G401 (cell line): ENCODE results near the gene ITGA2B. TPM values are rescaled to one million over a fixed set of nuclear protein-coding genes. Genes with fewer than 3 reads are reported as not detected.
"Not testable (repeated sequence)": the region's sequence is repeated elsewhere in the genome, so short reads cannot be mapped to it uniquely, and the experiment has no call there.

ENCODE experiments used
- DNase-seq: peaks from one replicate; pipeline ENCODE4 v3.0.0-alpha.2; 2015; ENCODE audit warnings: low spot score
- in situ Hi-C: cut with HindIII; loops from 2 replicates; pipeline ENCODE4 v1.10.0; 2016; ENCODE audit warnings: low sequenced_read_pairs, mixed read lengths
- total RNA-seq: library from RNA; depleted of rRNA; stranded (reverse); fragments of >200 nt; shearing (Covaris generic); gene quantifications from 2 replicates; pipeline ENCODE4 v1.2.3, GENCODE V29; 2014

Gene ITGA2B
- total RNA-seq, 1 experiment from 2014 or later: 0.17 TPM

DNA sequence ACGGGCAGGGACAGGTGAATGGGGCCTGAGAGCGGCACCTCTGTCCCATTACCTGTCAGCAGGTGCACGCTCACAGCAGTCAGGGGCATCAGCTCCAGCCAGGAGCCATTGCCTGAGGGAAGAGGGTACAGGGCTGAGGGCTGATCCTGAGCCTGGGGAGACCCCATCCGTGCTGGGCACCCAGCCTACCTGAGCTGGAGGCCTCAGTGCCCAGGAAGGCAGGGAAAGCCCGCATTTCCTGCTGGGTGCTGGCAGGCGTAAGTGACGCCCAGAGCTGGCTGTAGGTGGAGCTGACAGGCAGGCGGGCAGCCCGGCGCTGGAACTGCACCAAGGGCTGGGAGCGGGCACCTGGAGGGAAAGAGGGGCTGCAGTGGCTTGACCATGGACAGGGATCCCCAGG is 33.2 kb downstream of the ITGA2B start:
- in situ Hi-C loops: no loop called here
- DNase-seq: peak; percentile 27

DNA sequence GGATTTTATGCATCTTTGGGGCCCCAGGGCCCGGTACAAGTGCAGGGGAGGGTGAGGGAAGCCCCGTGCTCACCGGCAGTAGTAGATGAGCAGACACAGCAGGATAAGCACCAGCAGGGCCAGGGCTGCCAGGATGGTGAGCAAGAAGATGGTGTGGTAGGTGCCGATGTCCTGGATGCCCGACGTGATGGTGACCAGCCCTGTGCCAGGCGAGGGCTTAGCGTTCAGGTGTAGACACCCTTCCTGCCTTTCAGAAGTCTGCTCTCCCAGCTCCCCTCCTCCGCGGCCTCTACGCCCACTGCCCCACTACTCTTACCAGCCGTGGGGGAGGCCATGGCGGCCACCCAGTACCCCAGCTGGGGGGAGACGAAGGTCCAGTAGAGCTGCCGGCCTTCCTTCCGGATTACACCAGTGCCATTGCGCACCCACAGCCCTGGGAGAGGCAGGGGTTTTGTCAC is 33.8 kb downstream of the ITGA2B start:
- in situ Hi-C loops: no loop called here
- no peak for DNase-seq

DNA sequence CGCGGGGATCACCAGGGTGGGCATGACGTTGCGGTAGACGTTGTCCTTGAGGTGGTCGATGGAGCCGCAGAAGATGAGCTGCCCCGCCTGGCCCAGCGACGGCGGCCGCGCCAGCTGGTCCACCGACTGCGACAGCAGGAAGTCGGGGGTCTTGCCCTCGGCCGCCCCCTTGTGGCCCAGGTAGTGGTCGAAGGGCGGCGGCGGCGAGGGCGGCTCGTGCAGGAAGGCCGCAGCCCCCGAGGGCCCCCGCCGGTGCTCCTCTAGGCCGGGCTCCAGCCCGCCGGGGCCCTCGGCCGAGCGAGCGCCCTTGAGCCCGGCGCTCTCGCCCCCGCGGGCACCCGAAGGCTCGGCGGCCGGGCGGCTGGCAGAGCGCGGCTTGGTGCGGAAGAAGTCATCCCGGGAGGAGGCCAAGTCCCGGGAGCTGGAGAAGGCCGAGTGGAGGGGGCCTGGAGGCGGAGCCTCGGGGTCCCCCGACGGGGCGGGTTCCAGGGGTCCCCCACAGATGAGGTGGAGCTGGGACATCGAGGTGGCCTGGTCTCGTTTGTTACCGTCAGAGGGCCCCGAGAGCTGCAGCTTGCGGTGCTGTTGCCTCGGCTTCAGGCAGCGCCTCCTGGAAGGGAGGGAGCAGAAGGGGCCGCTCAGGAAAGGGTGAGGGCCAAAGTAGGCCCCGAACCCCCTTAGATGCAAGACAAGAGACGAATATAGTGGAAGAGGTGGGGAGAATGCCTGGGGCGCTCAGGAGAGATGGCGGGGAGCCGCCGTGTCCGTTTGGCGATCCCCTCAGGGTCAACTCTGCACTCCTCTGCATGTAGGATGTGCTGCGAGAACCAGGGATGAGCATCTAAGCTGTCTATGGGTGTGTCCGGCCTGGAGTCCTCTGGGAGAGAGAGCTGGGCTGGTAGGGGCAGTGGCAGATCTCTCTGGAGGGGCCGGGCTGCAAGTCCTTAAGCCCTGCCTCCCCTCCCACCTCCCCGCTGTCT is 34.6 kb downstream of the ITGA2B start:
- DNase-seq: peak; percentile 12
- in situ Hi-C loops: no loop called here

DNA sequence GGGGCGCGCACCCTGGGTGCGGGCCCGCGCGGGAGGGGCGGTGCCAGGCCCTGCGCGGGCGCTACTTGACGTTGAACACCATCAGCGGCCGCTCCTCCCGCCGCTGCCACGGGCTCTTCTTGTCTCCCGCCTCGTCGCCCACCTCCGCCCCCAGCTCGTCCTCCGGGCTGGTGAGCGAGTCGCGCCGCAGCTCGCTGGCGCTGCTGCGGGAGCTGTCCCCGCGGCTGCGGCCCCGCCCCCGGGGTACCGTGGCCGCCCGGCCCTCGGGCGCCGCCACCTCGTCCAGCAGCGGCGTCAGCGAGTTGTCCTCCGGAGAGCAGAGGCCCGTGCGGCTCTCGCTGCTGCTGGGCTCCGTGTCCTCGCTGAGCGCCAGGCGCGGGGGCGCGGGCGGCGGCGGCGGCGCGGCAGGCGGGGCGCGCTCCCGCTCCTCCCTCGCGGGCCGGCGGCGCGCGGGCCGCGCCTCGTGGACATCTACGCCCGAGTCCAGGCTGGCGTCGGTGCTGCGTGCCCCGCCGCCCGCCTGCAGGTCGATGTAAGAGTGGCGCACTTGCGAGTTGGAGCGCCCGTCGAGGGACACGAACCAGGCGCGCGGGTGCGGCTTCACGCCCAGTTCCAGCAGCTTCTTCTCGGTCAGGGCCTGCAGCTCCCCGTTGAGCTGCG is 35.6 kb downstream of the ITGA2B start:
- in situ Hi-C loops: no loop called here

DNA sequence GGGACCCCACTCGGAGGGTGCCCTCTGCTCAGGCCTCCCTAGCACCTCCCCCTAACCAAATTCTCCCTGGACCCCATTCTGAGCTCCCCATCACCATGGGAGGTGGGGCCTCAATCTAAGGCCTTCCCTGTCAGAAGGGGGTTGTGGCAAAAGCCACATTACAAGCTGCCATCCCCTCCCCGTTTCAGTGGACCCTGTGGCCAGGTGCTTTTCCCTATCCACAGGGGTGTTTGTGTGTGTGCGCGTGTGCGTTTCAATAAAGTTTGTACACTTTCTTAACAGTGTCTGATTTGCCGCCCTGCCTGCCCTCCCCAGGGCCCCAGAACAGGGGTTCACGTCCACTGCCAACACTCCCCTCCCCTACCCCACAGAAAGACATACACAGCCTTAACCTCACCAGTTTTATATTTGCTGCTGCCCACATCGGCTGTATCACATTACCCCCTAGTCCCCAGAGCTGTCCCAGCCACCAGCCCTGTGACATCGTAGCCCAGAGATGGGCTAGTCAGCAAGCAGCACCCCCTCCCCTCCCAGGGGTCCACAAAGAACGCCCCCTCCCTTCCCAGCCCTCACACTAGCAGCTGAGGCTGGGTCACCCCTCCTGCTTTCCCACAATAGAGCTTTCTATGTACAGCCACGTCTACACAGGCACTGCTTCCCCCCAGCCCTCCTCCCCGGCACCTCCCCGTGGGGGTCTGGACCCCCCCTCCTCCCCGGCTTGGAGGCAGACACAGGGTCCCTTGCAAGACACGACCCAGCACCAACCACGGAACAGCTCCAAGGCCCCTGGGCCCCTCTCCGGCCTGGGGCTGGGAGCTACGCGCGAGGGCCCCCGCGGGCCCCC is 36.4 kb downstream of the ITGA2B start:
- in situ Hi-C loops: no loop called here
- DNase-seq: no peak

More for the DNA sequence above, 35.6 kb downstream of the ITGA2B start:
- no peak for DNase-seq

DNA sequence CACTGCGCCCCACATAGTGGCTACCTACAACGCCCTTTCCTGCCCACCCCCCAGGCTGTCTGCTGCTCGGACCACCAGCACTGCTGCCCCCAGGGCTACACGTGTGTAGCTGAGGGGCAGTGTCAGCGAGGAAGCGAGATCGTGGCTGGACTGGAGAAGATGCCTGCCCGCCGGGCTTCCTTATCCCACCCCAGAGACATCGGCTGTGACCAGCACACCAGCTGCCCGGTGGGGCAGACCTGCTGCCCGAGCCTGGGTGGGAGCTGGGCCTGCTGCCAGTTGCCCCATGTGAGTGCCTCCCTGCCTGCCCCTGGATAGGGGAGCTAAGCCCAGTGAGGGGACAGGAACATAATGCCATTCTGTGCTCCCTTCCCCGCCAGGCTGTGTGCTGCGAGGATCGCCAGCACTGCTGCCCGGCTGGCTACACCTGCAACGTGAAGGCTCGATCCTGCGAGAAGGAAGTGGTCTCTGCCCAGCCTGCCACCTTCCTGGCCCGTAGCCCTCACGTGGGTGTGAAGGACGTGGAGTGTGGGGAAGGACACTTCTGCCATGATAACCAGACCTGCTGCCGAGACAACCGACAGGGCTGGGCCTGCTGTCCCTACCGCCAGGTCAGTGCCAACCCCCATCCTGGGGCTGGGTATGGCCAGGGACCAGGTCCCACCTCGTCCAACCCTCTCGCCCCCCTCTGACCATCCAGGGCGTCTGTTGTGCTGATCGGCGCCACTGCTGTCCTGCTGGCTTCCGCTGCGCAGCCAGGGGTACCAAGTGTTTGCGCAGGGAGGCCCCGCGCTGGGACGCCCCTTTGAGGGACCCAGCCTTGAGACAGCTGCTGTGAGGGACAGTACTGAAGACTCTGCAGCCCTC is 37.3 kb downstream of the ITGA2B start:
- DNase-seq: no peak
- in situ Hi-C loops: no loop called here

DNA sequence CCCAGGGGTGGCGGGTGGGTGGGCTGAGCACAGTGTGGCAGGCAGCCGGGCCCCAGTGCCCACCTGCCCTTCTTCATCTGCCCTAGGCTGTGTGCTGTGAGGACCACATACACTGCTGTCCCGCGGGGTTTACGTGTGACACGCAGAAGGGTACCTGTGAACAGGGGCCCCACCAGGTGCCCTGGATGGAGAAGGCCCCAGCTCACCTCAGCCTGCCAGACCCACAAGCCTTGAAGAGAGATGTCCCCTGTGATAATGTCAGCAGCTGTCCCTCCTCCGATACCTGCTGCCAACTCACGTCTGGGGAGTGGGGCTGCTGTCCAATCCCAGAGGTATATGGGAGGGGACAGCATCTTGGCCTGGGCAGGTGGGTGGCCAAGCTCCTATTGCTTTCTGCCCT is 38.0 kb downstream of the ITGA2B start:
- in situ Hi-C loops: no loop called here
- DNase-seq: no peak

DNA sequence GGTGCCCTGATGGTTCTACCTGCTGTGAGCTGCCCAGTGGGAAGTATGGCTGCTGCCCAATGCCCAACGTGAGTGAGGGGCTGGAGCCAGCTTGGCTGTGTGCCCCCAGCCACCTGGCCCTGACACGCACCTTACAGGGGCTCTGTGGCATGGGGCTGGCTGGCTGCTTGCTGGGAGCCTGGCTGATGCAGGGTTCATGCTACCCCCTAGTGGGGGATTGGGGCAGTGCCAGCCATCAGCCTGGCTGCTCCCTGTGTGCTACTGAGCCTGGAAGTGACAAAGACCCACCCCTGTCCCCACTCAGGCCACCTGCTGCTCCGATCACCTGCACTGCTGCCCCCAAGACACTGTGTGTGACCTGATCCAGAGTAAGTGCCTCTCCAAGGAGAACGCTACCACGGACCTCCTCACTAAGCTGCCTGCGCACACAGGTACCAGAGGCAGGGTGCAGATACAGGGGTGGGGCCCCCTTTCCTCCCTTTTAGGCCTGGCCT is 38.7 kb downstream of the ITGA2B start:
- DNase-seq: peak; percentile 64
- in situ Hi-C loops: no loop called here

DNA sequence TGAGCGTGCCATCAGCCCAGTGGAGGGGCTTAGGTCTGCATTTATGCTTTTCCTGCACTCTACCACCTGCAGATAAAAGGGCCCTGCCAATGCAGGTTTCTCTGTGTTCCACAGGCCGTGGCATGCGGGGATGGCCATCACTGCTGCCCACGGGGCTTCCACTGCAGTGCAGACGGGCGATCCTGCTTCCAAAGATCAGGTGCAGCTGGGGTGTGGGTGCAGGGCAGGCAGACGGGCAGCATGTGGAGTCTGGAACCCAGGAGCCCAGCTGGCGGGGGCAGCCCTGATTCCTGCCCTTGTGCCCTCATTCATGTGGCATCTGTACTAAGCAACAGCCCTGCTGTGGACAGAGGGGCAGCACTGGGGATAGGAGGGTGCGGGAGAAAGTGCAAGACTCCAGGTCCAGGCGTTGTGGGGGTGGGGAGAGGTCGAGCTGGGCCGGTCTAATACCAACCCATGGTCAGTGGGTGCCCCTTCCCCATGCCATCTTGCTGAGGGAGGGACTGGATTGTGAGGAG is 39.8 kb downstream of the ITGA2B start:
- in situ Hi-C loops: no loop called here

DNA sequence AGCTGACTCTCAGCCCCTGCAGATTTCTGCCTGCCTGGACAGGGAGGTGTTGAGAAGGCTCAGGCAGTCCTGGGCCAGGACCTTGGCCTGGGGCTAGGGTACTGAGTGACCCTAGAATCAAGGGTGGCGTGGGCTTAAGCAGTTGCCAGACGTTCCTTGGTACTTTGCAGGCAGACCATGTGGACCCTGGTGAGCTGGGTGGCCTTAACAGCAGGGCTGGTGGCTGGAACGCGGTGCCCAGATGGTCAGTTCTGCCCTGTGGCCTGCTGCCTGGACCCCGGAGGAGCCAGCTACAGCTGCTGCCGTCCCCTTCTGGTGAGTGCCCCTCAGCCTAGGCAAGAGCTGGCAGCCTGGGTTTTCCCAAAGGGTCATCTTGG is 40.5 kb downstream of the ITGA2B start:
- no peak for DNase-seq
- in situ Hi-C loops: no loop called here

More for the DNA sequence above, 39.8 kb downstream of the ITGA2B start:
- no peak for DNase-seq

DNA sequence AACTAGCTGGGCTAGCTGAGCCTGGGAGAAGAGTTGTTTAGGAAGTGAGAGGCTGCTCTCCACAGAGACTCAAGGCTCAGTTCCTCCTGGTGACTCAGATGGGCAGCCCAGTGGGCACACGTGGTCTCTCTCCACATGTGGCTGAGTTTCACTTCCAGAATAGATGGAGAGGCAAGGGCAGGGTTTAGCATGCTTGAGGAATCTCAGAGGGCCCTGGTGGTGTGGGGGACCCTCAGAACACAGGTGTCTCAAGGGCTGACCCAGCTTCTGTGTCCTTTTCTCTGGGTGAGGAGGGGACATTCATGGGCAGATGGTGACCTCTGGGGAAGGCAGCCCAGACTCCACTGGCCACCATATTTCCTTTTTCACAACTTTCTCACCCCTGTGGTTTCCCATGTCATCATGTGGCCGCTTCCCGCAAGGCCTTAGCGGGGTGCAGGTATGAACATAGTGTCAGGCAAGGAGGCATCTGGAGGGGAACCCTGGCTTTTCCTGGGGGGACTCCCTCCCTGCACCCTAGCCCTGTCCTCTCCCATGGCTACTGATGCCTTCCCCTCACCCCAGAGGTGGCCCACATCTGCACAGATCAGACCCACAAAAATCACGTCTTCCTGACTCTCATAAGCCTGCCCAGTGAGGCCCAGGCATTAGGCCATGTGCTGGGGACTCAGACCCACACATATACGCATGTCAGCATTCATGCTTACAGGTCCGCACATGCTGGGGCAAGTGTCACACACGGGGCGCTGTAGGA is 41.0 kb downstream of the ITGA2B start:
- in situ Hi-C loops: no loop called here

DNA sequence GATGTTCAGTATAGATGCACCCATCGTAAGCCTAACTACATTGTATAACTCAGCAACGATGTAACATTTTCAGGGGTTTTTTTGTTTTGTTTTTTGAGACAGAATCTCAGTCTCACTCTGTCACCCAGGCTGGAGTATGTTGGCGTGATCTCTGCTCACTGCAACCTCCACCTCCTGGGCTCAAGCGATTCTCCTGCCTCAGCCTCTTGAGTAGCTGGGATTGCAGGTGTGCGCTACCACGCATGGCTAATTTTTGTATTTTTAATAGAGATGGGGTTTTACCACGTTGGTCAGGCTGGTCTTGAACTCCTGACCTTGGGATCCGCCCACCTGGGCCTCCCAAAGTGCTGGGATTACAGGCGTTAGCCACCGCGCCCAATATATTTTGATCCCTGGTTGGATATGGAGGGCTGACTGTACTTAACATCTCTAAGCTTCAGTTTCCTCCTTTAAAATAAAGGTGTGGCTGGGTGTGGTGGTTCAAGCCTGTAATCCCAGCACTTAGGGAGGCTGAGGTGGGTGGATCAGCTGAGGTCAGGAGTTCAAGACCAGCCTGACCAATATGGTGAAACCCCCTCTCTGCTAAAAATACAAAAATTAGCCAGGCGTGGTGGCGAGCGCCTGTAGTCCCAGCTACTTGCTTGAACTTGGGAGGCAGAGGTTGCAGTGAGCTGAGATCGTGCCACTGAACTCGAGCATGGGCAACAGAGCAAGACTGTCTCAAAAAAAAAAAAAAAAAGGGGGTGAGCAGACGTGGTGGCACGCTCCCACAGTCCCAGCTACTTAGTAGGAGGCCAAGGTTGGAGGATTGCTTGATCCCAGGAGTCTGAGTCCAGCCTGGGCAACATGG is 42.0 kb downstream of the ITGA2B start:
- in situ Hi-C loops: not testable (repeated sequence)

More for the DNA sequence above, 41.0 kb downstream of the ITGA2B start:
- no peak for DNase-seq

DNA sequence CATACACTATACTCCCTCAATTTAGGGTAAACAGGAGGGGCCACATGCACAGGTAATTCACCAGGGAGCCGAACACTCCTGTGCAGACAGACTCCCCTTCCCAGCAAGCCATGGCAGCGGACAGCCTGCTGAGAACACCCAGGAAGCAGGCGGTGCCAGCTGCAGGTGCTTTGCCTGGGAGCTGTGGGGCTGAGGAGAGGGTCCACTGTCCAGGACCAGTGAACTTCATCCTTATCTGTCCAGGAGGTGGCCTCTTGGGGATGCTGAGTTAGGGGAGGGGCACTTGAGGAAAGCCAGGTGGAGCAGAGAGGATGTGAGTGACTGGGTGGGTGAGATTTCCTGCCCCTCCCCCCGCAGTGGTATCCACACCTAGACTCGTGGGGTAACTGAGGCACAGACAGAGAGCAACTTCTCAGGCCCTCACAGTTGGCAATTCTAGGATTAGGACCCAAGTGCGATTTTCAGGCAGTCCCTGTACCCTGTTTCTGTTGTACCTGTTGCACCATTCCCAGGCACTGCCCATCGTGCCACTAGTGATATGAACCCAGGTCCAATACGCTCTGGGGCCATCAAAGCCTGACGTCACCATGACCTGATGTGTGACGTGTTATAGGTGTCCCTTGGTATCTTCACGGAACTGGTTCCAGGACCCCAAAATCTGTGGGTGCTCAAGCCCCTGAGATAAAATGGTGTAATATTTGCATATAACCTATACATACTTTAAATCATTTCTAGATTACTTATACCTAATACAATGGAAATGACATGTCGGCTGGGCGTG is 43.2 kb downstream of the ITGA2B start:
- in situ Hi-C loops: no loop called here
- no peak for DNase-seq

More for the DNA sequence above, 42.0 kb downstream of the ITGA2B start:
- DNase-seq: not testable (repeated sequence)

DNA sequence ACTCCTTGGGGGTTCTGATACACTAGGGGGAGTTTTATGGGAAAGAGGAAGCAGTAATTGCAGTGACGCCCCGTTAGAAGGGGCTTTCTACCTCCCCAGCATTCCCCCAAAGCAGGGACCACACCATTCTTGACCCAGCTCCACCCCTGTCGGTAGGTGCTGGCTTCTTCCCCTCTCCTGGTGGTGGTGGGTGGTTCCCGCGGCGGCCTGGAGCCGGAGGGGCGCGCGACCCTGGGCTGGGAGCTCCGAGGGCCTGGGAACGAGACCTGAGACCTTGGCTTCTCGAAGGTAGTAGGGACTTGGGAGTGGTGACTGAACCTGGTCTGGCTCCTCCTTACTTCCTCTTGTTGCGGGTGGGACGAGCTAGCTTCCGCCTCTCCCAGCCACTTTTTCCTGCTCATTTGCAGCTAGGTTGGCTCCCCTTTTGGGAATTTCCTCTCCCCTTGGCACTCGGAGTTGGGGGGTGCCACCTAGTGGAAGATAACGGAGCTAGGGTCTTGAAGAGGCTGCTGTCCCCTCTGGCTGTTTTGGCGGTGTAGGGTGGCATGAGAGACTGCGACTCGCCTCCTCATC is 43.9 kb downstream of the ITGA2B start:
- in situ Hi-C loops: no loop called here
- peak; percentile 92 for DNase-seq

DNA sequence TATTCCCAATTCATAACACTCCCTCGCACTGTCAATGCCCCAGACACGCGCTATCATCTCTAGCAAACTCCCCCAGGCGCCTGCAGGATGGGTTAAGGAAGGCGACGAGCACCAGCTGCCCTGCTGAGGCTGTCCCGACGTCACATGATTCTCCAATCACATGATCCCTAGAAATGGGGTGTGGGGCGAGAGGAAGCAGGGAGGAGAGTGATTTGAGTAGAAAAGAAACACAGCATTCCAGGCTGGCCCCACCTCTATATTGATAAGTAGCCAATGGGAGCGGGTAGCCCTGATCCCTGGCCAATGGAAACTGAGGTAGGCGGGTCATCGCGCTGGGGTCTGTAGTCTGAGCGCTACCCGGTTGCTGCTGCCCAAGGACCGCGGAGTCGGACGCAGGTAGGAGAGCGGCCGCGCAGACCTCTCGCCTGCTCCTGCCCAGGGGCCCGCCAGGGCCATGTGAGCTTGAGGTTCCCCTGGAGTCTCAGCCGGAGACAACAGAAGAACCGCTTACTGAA is 44.5 kb downstream of the ITGA2B start, which contains the start of gene GRN:
GRN (plus strand) TSS at position 364 of the 515 bp plus-strand sequence. CDS start 3,863 bp downstream, outside the sequence.
- peak; percentile 100 for DNase-seq
- in situ Hi-C loops: no loop called here
